GM21825 (cell line): ENCODE measurements around the gene SLC25A19.
"Not testable (repeated sequence)": the region's sequence is repeated elsewhere in the genome, so short reads cannot be mapped to it uniquely, and the experiment has no call there.

Experiments used
- ATAC-seq: cut with Tn5 transposase; IDR thresholded peaks from one replicate; pipeline ENCODE4 v1.9.1; 2021; ENCODE audit warnings: mild to moderate bottlenecking, moderate library complexity; ENCODE audit not compliant: unreplicated experiment

The SLC25A19 gene

GRCh38 chr17:75270218-75270965 lies 18.8 kb downstream of the SLC25A19 start:
- ATAC-seq: peak; percentile 25

GRCh38 chr17:75269844-75270217 lies 19.4 kb downstream of the SLC25A19 start:
- no peak for ATAC-seq

GRCh38 chr17:75267411-75268232 lies 21.6 kb downstream of the SLC25A19 start:
- no peak for ATAC-seq

- ATAC-seq: no peak
Observed at GRCh38 chr17:75267153-75267410, 22.2 kb downstream of the SLC25A19 start.

GRCh38 chr17:75266316-75267152 lies 22.7 kb downstream of the SLC25A19 start:
- ATAC-seq: no peak

GRCh38 chr17:75265614-75266315 lies 23.5 kb downstream of the SLC25A19 start:
- no peak for ATAC-seq

- ATAC-seq: no peak
Observed at GRCh38 chr17:75263055-75263454, 26.2 kb downstream of the SLC25A19 start.

- peak; percentile 6 for ATAC-seq
Observed at GRCh38 chr17:75262112-75262606, 27.1 kb downstream of the SLC25A19 start.

GRCh38 chr17:75261336-75262111 lies 27.7 kb downstream of the SLC25A19 start, which contains the start of the genes GGA3 and MRPS7:
GGA3 (minus strand) TSS chr17:75261606; CDS start chr17:75261587, 19 bp downstream.
MRPS7 (plus strand) TSS chr17:75261879; CDS start chr17:75261901, 22 bp downstream.
- ATAC-seq: peak; percentile 79

GRCh38 chr17:75260641-75261335 lies 28.4 kb downstream of the SLC25A19 start:
- peak; percentile 8 for ATAC-seq

- ATAC-seq: not testable (repeated sequence)
Observed at GRCh38 chr17:75257228-75257627, 32.0 kb downstream of the SLC25A19 start.

- not testable (repeated sequence) for ATAC-seq
Observed at GRCh38 chr17:75255954-75256698, 33.1 kb downstream of the SLC25A19 start.

GRCh38 chr17:75252039-75252816 lies 37.0 kb downstream of the SLC25A19 start:
- ATAC-seq: no peak

GRCh38 chr17:75250009-75250471 lies 39.2 kb downstream of the SLC25A19 start:
- ATAC-seq: peak; percentile 87

- ATAC-seq: no peak
Observed at GRCh38 chr17:75249564-75249963, 39.7 kb downstream of the SLC25A19 start.

GRCh38 chr17:75246404-75246803 lies 42.8 kb downstream of the SLC25A19 start:
- ATAC-seq: no peak

GRCh38 chr17:75245011-75245410 lies 44.2 kb downstream of the SLC25A19 start:
- ATAC-seq: no peak
